HPDE6-E6E7 (cell line): ENCODE measurements around the gene TRAP1.
"Not testable (repeated sequence)": the region's sequence is repeated elsewhere in the genome, so short reads cannot be mapped to it uniquely, and the experiment has no call there.

ENCODE experiments used
- DNase-seq: peaks from one replicate; pipeline ENCODE4 v3.0.0; 2011; ENCODE audit warnings: missing footprints; ENCODE audit errors: extremely low spot score

Gene TRAP1

GRCh38 chr16:3612510-3613466 lies 104.5 kb downstream of the TRAP1 start:
- no peak for DNase-seq

GRCh38 chr16:3611146-3611975 lies 106.0 kb downstream of the TRAP1 start, which contains the start of gene SLX4:
Gene SLX4, minus strand, starts transcription at chr16:3611606. Its CDS starts 2,642 bp downstream, at chr16:3608964.
- peak; percentile 99 for DNase-seq

GRCh38 chr16:3610698-3611145 lies 106.6 kb downstream of the TRAP1 start:
- no peak for DNase-seq

GRCh38 chr16:3609895-3610697 lies 107.2 kb downstream of the TRAP1 start:
- DNase-seq, result no peak

- not testable (repeated sequence) for DNase-seq
These were observed 108.3 kb downstream of the TRAP1 start for GRCh38 chr16:3608976-3609375.

- no peak for DNase-seq
These were observed 109.3 kb downstream of the TRAP1 start for GRCh38 chr16:3608069-3608468.
